NB4 (cell line): Measurements from ENCODE around the gene ANKRD6.

Source experiments
- DNase-seq: peaks from one replicate; pipeline ENCODE4 v3.0.0; 2010; ENCODE audit warnings: low read depth
- H3K4me3 ChIP-seq: one replicate; pipeline ENCODE4 v1.5.1; 2011; ENCODE audit warnings: mild to moderate bottlenecking, low read depth, low read length, moderate library complexity
- MYC ChIP-seq: IDR thresholded peaks from 2 replicates; pipeline ENCODE4 v1.6.1; 2011; ENCODE audit warnings: low read depth, low read length
- POLR2A ChIP-seq: IDR thresholded peaks from 2 replicates; pipeline ENCODE4 v1.6.1; 2011; ENCODE audit warnings: mild to moderate bottlenecking; ENCODE audit not compliant: insufficient read length; ENCODE audit errors: extremely low read depth
- TF ChIP-seq, protein P1 (sequence below): IDR thresholded peaks from one replicate; pipeline ENCODE4 v1.5.1; 2012; ENCODE audit warnings: low read depth, low read length
- TF ChIP-seq, protein P2 (sequence below): IDR thresholded peaks from 2 replicates; pipeline ENCODE4 v1.6.1; 2011; ENCODE audit warnings: low read depth, low read length

The ANKRD6 gene

DNA sequence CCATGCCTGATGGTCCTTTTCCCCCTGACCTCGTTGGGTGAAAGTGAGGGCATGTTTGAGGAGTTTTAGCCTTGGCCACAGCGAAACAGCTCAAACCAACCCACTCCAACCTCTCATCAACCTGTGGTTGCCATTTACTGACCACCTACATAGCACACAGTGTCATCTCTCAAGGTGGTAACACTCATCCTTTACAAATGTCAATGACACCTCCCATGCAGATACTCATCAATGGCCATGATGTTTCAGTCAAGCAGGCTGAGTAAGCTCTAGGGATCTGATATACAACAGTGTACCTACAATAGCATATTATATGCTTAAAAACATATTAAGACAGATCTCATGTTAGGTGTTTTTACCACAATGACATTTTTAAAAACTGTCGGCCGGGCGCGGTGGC lies 30.2 kb upstream of the ANKRD6 start:
- no peak for DNase-seq
- no peak overlapping the region for H3K4me3 ChIP-seq
- TF ChIP-seq POLR2A, result no peak
- no peak for TF ChIP-seq MYC
- TF ChIP-seq, protein P1, sequence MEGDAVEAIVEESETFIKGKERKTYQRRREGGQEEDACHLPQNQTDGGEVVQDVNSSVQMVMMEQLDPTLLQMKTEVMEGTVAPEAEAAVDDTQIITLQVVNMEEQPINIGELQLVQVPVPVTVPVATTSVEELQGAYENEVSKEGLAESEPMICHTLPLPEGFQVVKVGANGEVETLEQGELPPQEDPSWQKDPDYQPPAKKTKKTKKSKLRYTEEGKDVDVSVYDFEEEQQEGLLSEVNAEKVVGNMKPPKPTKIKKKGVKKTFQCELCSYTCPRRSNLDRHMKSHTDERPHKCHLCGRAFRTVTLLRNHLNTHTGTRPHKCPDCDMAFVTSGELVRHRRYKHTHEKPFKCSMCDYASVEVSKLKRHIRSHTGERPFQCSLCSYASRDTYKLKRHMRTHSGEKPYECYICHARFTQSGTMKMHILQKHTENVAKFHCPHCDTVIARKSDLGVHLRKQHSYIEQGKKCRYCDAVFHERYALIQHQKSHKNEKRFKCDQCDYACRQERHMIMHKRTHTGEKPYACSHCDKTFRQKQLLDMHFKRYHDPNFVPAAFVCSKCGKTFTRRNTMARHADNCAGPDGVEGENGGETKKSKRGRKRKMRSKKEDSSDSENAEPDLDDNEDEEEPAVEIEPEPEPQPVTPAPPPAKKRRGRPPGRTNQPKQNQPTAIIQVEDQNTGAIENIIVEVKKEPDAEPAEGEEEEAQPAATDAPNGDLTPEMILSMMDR, result no peak
- TF ChIP-seq, protein P2, sequence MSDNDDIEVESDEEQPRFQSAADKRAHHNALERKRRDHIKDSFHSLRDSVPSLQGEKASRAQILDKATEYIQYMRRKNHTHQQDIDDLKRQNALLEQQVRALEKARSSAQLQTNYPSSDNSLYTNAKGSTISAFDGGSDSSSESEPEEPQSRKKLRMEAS, result no peak

DNA sequence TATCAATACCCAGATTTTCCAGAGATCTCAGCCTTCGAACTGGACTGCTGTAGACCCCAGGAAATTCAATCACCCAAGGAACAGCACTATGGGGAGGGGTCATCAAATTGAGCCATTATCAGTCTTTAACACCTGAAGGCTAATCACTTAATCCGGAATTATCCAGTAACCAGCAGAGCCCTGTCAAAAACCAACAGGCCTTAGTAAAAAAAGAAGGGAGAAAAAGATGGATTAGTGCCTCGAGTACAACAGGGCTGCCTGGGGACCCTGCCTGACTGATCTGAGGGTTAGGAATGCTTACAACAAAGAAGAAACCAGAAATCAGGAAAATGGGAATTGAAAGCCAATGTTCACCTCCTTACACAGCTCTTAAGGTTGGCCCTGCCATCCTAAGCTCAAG lies 28.4 kb upstream of the ANKRD6 start:
- H3K4me3 ChIP-seq, result no peak overlapping the region
- DNase-seq, result no peak
- TF ChIP-seq POLR2A (no peak), MYC (no peak)
- TF ChIP-seq, protein P2, result no peak
- TF ChIP-seq, protein P1, result no peak

DNA sequence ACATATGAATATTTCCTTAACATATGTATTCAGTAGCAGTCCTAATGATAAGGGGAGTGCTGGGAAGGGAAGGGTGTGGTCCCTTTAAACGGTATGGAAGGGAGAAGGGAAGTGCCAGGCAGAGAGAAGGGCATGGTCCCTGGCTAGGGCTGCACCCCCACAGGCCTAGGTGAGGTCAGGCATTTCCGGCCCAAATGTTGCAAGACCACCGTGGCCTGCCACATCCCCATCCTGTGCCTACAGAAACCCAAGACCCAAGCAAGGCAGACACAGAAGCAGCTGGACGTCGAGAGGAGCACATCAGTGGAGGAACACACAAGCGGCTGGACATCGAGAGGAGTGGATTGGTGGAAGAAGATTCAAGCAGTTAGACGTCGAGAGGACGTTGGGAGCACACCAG lies 26.8 kb upstream of the ANKRD6 start:
- DNase-seq, result peak; percentile 83
- TF ChIP-seq, protein P1, result no peak
- TF ChIP-seq, protein P2, result no peak
- TF ChIP-seq POLR2A (no peak), MYC (no peak)
- H3K4me3 ChIP-seq, result peak overlapping the region; percentile 4

DNA sequence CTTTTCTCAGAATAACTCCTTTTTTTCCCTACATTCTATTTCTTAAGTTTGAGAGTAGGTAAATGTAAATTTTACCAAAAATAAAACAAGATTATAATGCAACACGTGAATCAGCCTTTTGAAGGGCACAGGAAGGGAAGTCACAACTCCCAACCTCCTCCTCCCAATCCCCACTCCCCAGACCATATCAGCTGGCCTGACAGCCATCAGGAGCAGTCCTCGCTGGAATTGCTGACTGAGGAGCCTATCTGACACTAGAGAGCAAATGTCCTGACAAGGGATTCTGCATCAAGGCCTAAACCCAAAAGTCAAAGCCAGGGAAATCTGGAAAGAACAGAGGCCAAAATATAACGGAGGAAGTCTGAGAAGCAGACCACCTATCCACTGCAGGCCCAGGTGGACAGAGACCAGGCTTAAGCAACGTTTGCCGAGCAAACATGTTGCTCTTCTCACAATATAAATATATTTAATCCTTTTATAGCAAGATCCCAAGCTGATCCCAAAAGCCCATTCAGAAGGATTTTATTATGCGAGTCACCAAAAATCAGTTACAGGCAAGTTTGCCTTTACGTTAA lies 23.4 kb upstream of the ANKRD6 start:
- no peak for DNase-seq
- no peak overlapping the region for H3K4me3 ChIP-seq

DNA sequence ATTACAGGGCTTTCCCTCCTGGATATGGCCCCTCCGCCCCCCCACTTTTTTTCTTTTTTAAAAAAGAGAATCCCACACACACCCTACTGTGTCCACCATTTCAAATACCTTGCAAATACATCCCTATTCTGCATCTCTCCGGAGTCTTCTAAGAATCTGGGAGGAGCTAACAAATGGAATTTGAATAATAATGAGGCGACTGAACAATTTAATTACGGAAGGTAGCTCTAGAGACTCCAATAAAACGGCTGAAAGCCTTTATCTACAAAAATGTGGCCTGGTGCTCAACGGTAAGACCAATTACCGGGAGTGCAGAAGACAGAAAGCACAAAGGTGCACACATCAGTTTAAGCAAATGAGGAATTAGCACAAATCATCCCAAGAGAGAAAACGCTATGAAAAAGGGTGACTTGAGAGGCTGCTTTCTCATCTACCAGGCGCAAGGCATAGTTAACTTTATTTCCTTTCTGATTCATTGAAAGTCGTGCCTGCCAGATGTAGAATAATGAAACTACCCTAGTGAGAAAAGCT lies 22.7 kb upstream of the ANKRD6 start:
- DNase-seq, result peak; percentile 39

More for the DNA sequence above, 23.4 kb upstream of the ANKRD6 start:
- no peak for TF ChIP-seq MYC
- TF ChIP-seq, protein P1, result no peak
- TF ChIP-seq, protein P2, result no peak
- no peak for TF ChIP-seq POLR2A

More for the DNA sequence above, 22.7 kb upstream of the ANKRD6 start:
- TF ChIP-seq, protein P1, result no peak
- TF ChIP-seq MYC (no peak), POLR2A (no peak)
- TF ChIP-seq, protein P2, result no peak
- H3K4me3 ChIP-seq, result peak overlapping the region; percentile 72
